Breast epithelium (tissue), 4 donors: ENCODE results near the gene RNMT. TPM values are rescaled to one million over a fixed set of nuclear protein-coding genes. Genes with fewer than 3 reads are reported as not detected.
"Not testable (repeated sequence)": the region's sequence is repeated elsewhere in the genome, so short reads cannot be mapped to it uniquely, and the experiment has no call there.

ENCODE experiments used
- DNase-seq, 2 donors: peaks; one replicate each; pipeline ENCODE4 v3.0.0-alpha.2; 2019; ENCODE audit warnings: low spot score in 2 of 2
- H3K27ac ChIP-seq, 2 donors: fragments of 200-600 bp; sonication (generic) in 1 of 2; one replicate each; pipeline ENCODE4 v1.5.1; 2016 to 2019; ENCODE audit warnings: mild to moderate bottlenecking in 1 of 2
- H3K27me3 ChIP-seq, 2 donors: fragments of 200-600 bp; sonication (generic) in 1 of 2; one replicate each; pipeline versions ENCODE4 v1.5.1 to v1.6.0; 2017 to 2019; ENCODE audit warnings: control low read depth in 1 of 2, mild to moderate bottlenecking in 1 of 2
- H3K36me3 ChIP-seq: fragments of 200-600 bp; one replicate; pipeline ENCODE4 v1.5.1; 2019
- H3K4me1 ChIP-seq, 2 donors: fragments of 200-600 bp; sonication (generic); one replicate each; pipeline ENCODE4 v1.5.1; 2016 to 2019; ENCODE audit warnings: control low read depth in 1 of 2
- H3K4me3 ChIP-seq, 3 donors: fragments of 200-600 bp; sonication (generic); 1 replicate in 2 of 3; 2 replicates in 1 of 3; pipeline ENCODE4 v1.5.1; 2016 to 2019; ENCODE audit warnings: mild to moderate bottlenecking in 3 of 3, moderate library complexity in 2 of 3
- H3K9me3 ChIP-seq, 2 donors: fragments of 200-600 bp; sonication (generic) in 1 of 2; one replicate each; pipeline ENCODE4 v1.5.1; 2016 to 2019; ENCODE audit warnings: control low read depth in 1 of 2
- CTCF ChIP-seq, 3 donors: fragments of 450-650 bp; IDR thresholded peaks; one replicate each; pipeline ENCODE4 v1.5.1; 2016 to 2017; ENCODE audit warnings: antibody characterized with exemption in 3 of 3, mild to moderate bottlenecking in 3 of 3, moderate library complexity in 3 of 3
- POLR2A ChIP-seq: fragments of 450-650 bp; IDR thresholded peaks from one replicate; pipeline ENCODE4 v1.6.1; 2016; ENCODE audit warnings: antibody characterized with exemption, mild to moderate bottlenecking, moderate library complexity
- POLR2AphosphoS5 ChIP-seq, 3 donors: sonication (generic); formaldehyde crosslinking; IDR thresholded peaks; one replicate each; pipeline ENCODE4 v1.6.1; 2017; ENCODE audit warnings: antibody characterized with exemption in 3 of 3
- intact Hi-C: fragments of 100-400 bp; cut with DNase I; formaldehyde crosslinking; loops from one replicate; pipeline ENCODE4 v1.15.1; 2023; ENCODE audit warnings: low total_unique reads
- total RNA-seq, 3 donors: library from RNA; depleted of rRNA; stranded (reverse); fragments of >200 nt; gene quantifications; one replicate each; pipeline ENCODE4 v1.1.0, GENCODE V29; 2016

The RNMT gene
- total RNA-seq, 3 donors from 2014 or later, result 20.5 to 36.0 (median 23.9) TPM

GRCh38 chr18:13735681-13736080 is 9.2 kb downstream of the RNMT start:
- Histone ChIP-seq H3K9me3 (no peaks in the 10 kb centered on the region), H3K27me3 (no peaks in the 10 kb centered on the region), H3K4me3 (no peak overlapping the region), H3K27ac (no peak overlapping the region), H3K4me1 (no peaks in the 10 kb centered on the region), H3K36me3 (no peaks in the 10 kb centered on the region)
- TF ChIP-seq POLR2A (no peak), CTCF (IDR thresholded peaks at IDR 0.05) (no peak), POLR2AphosphoS5 (IDR thresholded peaks at IDR 0.05) (no peak)
- intact Hi-C loops, result no loop called here
- no peak for DNase-seq

GRCh38 chr18:13745696-13746095 is 19.2 kb downstream of the RNMT start:
- DNase-seq, result no peak
- no peak overlapping the region for H3K27ac ChIP-seq
- intact Hi-C loops, result no loop called here
- H3K4me3 ChIP-seq, result no peak overlapping the region
- H3K36me3 ChIP-seq, result peaks cover 6% of the 10 kb centered on the region
- no peaks in the 10 kb centered on the region for H3K9me3 ChIP-seq
- H3K4me1 ChIP-seq, result no peaks in the 10 kb centered on the region
- TF ChIP-seq POLR2A (no peak), POLR2AphosphoS5 (IDR thresholded peaks at IDR 0.05) (no peak), CTCF (IDR thresholded peaks at IDR 0.05) (no peak)
- H3K27me3 ChIP-seq, result no peaks in the 10 kb centered on the region

- Histone ChIP-seq H3K27me3 (no peaks in the 10 kb centered on the region), H3K27ac (no peak overlapping the region), H3K4me1 (no peaks in the 10 kb centered on the region), H3K9me3 (no peaks in the 10 kb centered on the region), H3K36me3 (peaks cover 6% of the 10 kb centered on the region), H3K4me3 (no peak overlapping the region)
- no peak for DNase-seq
- intact Hi-C loops, result no loop called here
- TF ChIP-seq POLR2A (no peak), POLR2AphosphoS5 (IDR thresholded peaks at IDR 0.05) (no peak), CTCF (IDR thresholded peaks at IDR 0.05) (no peak)
These were observed 20.2 kb downstream of the RNMT start for GRCh38 chr18:13746633-13747032.

- intact Hi-C loops, H3K4me3 ChIP-seq, H3K27ac ChIP-seq, H3K36me3 ChIP-seq, H3K4me1 ChIP-seq, DNase-seq, H3K9me3 ChIP-seq, H3K27me3 ChIP-seq: not testable (repeated sequence)
These were observed 25.1 kb downstream of the RNMT start for GRCh38 chr18:13751599-13751998.

- Histone ChIP-seq H3K4me3 (no peak overlapping the region), H3K27me3 (no peaks in the 10 kb centered on the region), H3K9me3 (no peaks in the 10 kb centered on the region), H3K4me1 (no peaks in the 10 kb centered on the region), H3K36me3 (peaks cover 14% of the 10 kb centered on the region), H3K27ac (no peak overlapping the region)
- TF ChIP-seq POLR2AphosphoS5 (IDR thresholded peaks at IDR 0.05), result no peak
- no peak for TF ChIP-seq POLR2A
- DNase-seq, result no peak
- intact Hi-C loops, result no loop called here
These were observed 29.8 kb downstream of the RNMT start for GRCh38 chr18:13756261-13756660.

GRCh38 chr18:13756671-13757070 is 30.2 kb downstream of the RNMT start:
- Histone ChIP-seq H3K4me3 (no peak overlapping the region), H3K4me1 (no peaks in the 10 kb centered on the region), H3K36me3 (peaks cover 14% of the 10 kb centered on the region), H3K27me3 (no peaks in the 10 kb centered on the region), H3K9me3 (no peaks in the 10 kb centered on the region), H3K27ac (no peak overlapping the region)
- TF ChIP-seq POLR2A (no peak), CTCF (IDR thresholded peaks at IDR 0.05) (no peak), POLR2AphosphoS5 (IDR thresholded peaks at IDR 0.05) (no peak)
- intact Hi-C loops, result no loop called here
- no peak for DNase-seq
